GM10266 (cell line): ENCODE data around the gene NHS.

Experiments used
- DNase-seq: peaks from one replicate; pipeline ENCODE4 v3.0.0; 2012; ENCODE audit errors: extremely low spot score
- CTCF ChIP-seq: IDR thresholded peaks from 2 replicates; pipeline ENCODE4 v1.5.1; 2012; ENCODE audit warnings: mild to moderate bottlenecking, low read depth; ENCODE audit not compliant: control insufficient read depth, insufficient read depth; ENCODE audit errors: missing control alignments

The NHS gene

GRCh38 chrX:17374619-17375366 lies at the start of gene NHS:
Gene NHS, plus strand, starts transcription at chrX:17375200. Its CDS starts 558 bp downstream, at chrX:17375758.
- peak; percentile 9 for DNase-seq
- TF ChIP-seq CTCF: no peak

GRCh38 chrX:17328837-17329236 lies 46.2 kb upstream of the NHS start:
- no peak for TF ChIP-seq CTCF
- no peak for DNase-seq

GRCh38 chrX:17336377-17336776 lies 38.6 kb upstream of the NHS start:
- DNase-seq: no peak
- TF ChIP-seq CTCF: no peak

GRCh38 chrX:17355976-17356375 lies 19.0 kb upstream of the NHS start:
- no peak for TF ChIP-seq CTCF
- DNase-seq: no peak

- DNase-seq: no peak
- TF ChIP-seq CTCF: no peak
Measured at GRCh38 chrX:17359500-17359899, 15.5 kb upstream of the NHS start.

GRCh38 chrX:17361620-17362019 lies 13.4 kb upstream of the NHS start:
- DNase-seq: no peak
- TF ChIP-seq CTCF: peak; percentile 10

- no peak for DNase-seq
- TF ChIP-seq CTCF: no peak
Measured at GRCh38 chrX:17368002-17368401, 7.0 kb upstream of the NHS start.
